Muscle layer of duodenum (tissue), 2 donors: ENCODE data around the gene ZFP90.
A peak's percentile ranks its signal among the peaks of the same experiment; 100 is the strongest.
"Not testable (repeated sequence)": the region's sequence is repeated elsewhere in the genome, so short reads cannot be mapped to it uniquely, and the experiment has no call there.

Experiments used
- H3K27ac ChIP-seq: one replicate; pipeline ENCODE4 v1.7.0; 2013; ENCODE audit warnings: mild to moderate bottlenecking, low read length
- H3K27me3 ChIP-seq: one replicate; pipeline ENCODE4 v1.7.0; 2013; ENCODE audit warnings: low read depth, mild to moderate bottlenecking, control low read depth, low read length
- H3K36me3 ChIP-seq, 2 donors: one replicate each; pipeline ENCODE4 v1.7.0; 2013; ENCODE audit warnings: low read length in 2 of 2, control low read depth in 1 of 2, mild to moderate bottlenecking in 1 of 2; ENCODE audit not compliant: insufficient read depth in 2 of 2, control insufficient read depth in 1 of 2
- H3K4me1 ChIP-seq, 2 donors: one replicate each; pipeline ENCODE4 v1.7.0; 2013; ENCODE audit warnings: low read length in 2 of 2, mild to moderate bottlenecking in 2 of 2, control low read depth in 1 of 2, moderate library complexity in 1 of 2; ENCODE audit not compliant: insufficient read depth in 2 of 2, control insufficient read depth in 1 of 2
- H3K4me3 ChIP-seq, 2 donors: one replicate each; pipeline ENCODE4 v1.7.0; 2013; ENCODE audit warnings: low read length in 2 of 2, low read depth in 1 of 2, mild to moderate bottlenecking in 1 of 2
- H3K9me3 ChIP-seq, 2 donors: one replicate each; pipeline ENCODE4 v1.7.0; 2013; ENCODE audit warnings: low read length in 2 of 2, control low read depth in 1 of 2, mild to moderate bottlenecking in 1 of 2; ENCODE audit not compliant: control insufficient read depth in 1 of 2
- donor health status: healthy.

The ZFP90 gene

GRCh38 chr16:68539711-68540239 is 684 bp downstream of the ZFP90 start:
- Histone ChIP-seq H3K9me3 (no peaks in the 10 kb centered on the region), H3K27ac (no peak overlapping the region), H3K4me1 (no peaks in the 10 kb centered on the region), H3K36me3 (peaks cover 0 to 5% of the 10 kb centered on the region in 2 donors), H3K27me3 (no peaks in the 10 kb centered on the region), H3K4me3 (peak overlapping the region; percentile 77 to 92)

DNA sequence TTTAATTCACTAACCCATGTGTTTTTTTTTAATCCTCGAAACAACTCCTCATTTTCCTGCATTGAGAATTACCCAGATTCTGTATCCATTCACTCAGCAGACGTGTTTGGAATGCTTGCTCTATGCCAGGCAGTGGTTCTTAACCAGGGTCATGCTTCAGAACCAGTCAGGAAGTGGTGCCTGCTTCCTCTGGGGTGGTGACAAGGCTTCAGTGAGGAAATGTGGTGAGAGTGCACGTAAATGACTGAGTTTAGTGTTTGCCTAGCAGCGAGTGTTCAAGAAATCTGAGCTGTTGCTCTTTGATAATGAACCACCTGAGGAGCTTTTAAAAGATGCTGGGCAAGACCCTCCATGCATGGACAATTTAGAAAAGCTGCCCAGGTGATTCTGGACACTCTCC is 9.9 kb downstream of the ZFP90 start:
- peaks cover 12% of the 10 kb centered on the region in 2 donors for H3K9me3 ChIP-seq
- peaks cover 21 to 71% of the 10 kb centered on the region in 2 donors for H3K36me3 ChIP-seq
- H3K4me3 ChIP-seq: no peak overlapping the region

DNA sequence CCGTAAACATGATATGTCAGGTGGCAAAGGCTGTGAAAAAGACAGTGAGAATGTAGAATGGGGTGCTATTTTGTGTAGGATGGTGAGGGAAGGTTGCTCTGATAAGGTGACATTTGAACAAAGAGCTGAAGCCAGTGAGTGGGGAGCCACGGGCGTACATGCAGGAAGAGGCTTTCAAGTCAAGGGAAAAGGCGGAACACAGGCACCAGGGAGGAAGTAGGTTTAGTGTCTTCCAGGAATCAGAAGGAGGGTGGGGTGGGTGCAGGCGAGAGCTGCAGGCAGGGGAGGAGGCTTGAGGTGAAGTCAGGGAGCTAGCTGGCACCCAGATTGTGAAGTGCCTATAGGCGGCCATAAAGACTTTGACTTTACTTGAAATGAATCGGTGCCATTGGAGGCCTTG is 14.1 kb downstream of the ZFP90 start:
- H3K9me3 ChIP-seq: peaks cover 48 to 54% of the 10 kb centered on the region in 2 donors
- H3K27me3 ChIP-seq: no peaks in the 10 kb centered on the region
- peaks cover 38 to 93% of the 10 kb centered on the region in 2 donors for H3K36me3 ChIP-seq
- H3K4me3 ChIP-seq: peak overlapping the region in 1 of 2 donors; percentile 57
- no peak overlapping the region for H3K27ac ChIP-seq
- no peaks in the 10 kb centered on the region for H3K4me1 ChIP-seq

More for the DNA sequence above, 9.9 kb downstream of the ZFP90 start:
- Histone ChIP-seq H3K27ac (no peak overlapping the region), H3K27me3 (no peaks in the 10 kb centered on the region), H3K4me1 (no peaks in the 10 kb centered on the region)

GRCh38 chr16:68560341-68560740 is 21.2 kb downstream of the ZFP90 start:
- H3K27me3 ChIP-seq, H3K4me1 ChIP-seq, H3K27ac ChIP-seq: not testable (repeated sequence)
- peaks cover 81 to 94% of the 10 kb centered on the region in 2 donors for H3K9me3 ChIP-seq
- peaks cover 60 to 97% of the 10 kb centered on the region in 2 donors for H3K36me3 ChIP-seq
- peak overlapping the region in 1 of 2 donors; percentile 57 for H3K4me3 ChIP-seq

GRCh38 chr16:68563631-68564381 is 24.7 kb downstream of the ZFP90 start:
- Histone ChIP-seq H3K4me1 (no peaks in the 10 kb centered on the region), H3K9me3 (peaks cover 80 to 95% of the 10 kb centered on the region in 2 donors), H3K27me3 (no peaks in the 10 kb centered on the region), H3K36me3 (peaks cover 42 to 69% of the 10 kb centered on the region in 2 donors), H3K27ac (no peak overlapping the region), H3K4me3 (peak overlapping the region; percentile 34 to 57)

DNA sequence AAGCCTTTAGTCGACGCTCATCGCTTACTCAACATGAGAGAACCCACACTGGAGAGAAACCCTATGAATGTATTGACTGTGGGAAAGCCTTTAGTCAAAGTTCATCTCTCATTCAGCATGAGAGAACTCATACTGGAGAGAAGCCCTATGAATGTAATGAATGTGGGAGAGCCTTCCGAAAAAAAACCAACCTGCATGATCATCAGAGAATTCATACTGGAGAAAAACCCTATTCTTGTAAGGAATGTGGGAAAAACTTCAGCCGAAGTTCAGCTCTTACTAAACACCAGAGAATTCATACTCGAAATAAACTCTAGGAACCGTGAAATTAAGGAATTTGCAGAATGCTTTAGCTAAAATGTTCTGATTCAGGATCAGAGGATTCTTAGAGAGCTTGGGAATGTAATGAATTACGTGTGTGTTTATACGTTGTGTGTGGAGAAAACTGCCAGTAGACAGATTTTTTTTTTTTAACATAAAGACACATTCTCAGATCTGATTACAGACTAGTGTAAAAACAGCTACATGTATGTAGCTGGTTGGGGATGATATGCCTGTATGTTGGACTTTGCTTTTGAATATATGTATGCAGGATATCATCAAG is 25.4 kb downstream of the ZFP90 start:
- Histone ChIP-seq H3K36me3 (peaks cover 36 to 62% of the 10 kb centered on the region in 2 donors), H3K4me1 (no peaks in the 10 kb centered on the region), H3K27ac (no peak overlapping the region), H3K27me3 (no peaks in the 10 kb centered on the region), H3K4me3 (peak overlapping the region; percentile 34 to 57), H3K9me3 (peaks cover 76 to 97% of the 10 kb centered on the region in 2 donors)

DNA sequence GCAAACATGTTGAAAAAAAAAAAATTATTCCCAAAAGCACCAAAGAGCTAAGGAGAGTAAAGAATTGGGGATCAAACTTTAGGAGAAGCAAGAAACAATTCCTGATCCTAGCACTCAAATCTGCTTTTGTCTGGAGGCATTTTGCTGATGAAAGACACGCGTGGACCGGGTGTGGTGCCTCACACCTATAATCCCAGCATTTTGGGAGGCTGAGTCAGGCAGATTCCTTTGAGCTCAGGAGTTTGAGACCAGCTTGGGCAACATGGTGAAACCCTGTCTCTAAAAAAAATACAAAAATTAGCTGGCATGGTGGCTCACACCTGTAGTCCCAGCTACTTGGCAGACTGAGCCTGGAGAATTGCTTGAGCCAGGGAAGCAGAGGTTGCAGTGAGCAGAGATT is 35.4 kb downstream of the ZFP90 start:
- H3K4me3 ChIP-seq: peak overlapping the region in 1 of 2 donors; percentile 21
- H3K27ac ChIP-seq: no peak overlapping the region
- H3K9me3 ChIP-seq: peaks cover 38 to 80% of the 10 kb centered on the region in 2 donors
- no peaks in the 10 kb centered on the region for H3K4me1 ChIP-seq
- H3K36me3 ChIP-seq: peaks cover 0 to 4% of the 10 kb centered on the region in 2 donors
- H3K27me3 ChIP-seq: no peaks in the 10 kb centered on the region

- peaks cover 33 to 75% of the 10 kb centered on the region in 2 donors for H3K9me3 ChIP-seq
- peak overlapping the region in 1 of 2 donors; percentile 30 for H3K4me3 ChIP-seq
- H3K27ac ChIP-seq: no peak overlapping the region
- no peaks in the 10 kb centered on the region for H3K27me3 ChIP-seq
- no peaks in the 10 kb centered on the region for H3K4me1 ChIP-seq
- peaks cover 0 to 4% of the 10 kb centered on the region in 2 donors for H3K36me3 ChIP-seq
Observed at GRCh38 chr16:68575082-68575481, 36.0 kb downstream of the ZFP90 start.

DNA sequence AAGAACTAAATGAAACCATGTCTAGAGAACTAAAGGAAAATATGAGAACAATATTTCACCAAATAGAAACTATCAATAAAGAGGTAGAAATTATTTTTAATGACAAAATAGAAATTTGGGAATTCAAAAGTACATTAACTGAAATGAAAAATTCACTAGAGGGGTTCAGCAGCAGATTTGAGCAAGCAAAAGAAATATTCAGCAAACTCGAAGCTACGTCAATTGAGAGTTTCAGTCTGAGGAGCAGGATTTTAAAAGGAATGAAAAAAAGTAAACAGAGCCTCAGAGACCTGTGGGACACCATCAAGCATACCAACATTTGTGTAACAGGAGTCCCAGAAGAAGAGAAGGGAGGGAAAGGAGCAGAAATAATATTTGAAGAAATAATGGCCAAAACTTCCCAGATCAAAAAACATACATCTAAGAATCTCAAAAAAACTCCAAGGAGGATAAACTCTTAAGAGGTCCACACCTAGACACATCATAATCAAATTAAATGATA is 38.3 kb downstream of the ZFP90 start:
- no peak overlapping the region for H3K4me3 ChIP-seq
- H3K9me3 ChIP-seq: peaks cover 20 to 66% of the 10 kb centered on the region in 2 donors
- no peak overlapping the region for H3K27ac ChIP-seq
- H3K36me3 ChIP-seq: peaks cover 0 to 13% of the 10 kb centered on the region in 2 donors
- no peaks in the 10 kb centered on the region for H3K4me1 ChIP-seq
- H3K27me3 ChIP-seq: no peaks in the 10 kb centered on the region

DNA sequence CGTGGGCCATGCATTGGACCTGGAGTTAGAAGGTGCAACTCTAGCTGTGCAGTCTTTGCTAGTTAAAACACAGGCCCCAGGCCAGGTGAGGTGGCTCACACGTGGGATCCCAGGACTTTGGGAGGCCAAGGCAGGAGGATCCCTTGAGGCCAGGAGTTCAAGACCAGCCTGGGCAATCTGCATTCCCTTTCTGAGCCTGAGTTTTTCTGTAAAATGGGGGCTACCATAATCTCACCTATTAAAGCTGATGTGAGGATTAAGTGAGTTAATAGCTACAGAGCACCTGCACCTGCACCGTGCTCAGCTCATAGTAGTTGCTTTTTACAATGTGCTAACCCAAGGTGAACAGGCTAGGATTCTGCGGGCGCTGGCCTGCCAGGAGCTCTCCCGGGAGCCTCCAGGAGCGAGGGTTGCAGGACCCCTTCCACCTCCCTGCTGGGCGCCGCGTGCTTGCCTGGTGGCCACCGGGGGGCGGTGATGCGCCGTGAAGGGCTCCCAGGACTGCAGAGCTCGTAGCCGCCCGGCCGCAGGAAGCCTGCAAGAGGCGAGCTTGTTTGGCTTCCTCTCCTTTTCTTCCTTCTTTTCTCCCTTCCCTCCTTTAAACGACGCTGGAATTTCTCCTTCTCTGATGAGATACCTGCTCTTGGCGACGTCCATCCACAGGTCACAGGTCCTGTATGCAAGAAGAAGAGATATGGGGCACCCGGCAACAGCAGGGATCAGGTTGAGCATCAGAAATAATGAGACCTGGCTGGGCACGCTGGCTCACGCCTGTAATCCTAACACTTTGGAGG is 51.3 kb downstream of the ZFP90 start:
- Histone ChIP-seq H3K27ac (no peak overlapping the region), H3K4me1 (no peaks in the 10 kb centered on the region), H3K36me3 (peaks cover 0 to 5% of the 10 kb centered on the region in 2 donors), H3K4me3 (no peak overlapping the region), H3K27me3 (no peaks in the 10 kb centered on the region), H3K9me3 (no peaks in the 10 kb centered on the region)
